PC-3 (cell line): ENCODE results near the gene PPP2R5A.

ENCODE experiments used
- EZH2 ChIP-seq: fragments of 300-600 bp; sonication (generic); IDR thresholded peaks from one replicate; pipeline ENCODE4 v1.6.1; 2017; ENCODE audit warnings: antibody characterized with exemption, mild to moderate bottlenecking, low read length; ENCODE audit not compliant: unreplicated experiment
- EZH2phosphoT487 ChIP-seq: fragments of 300-600 bp; sonication (generic); IDR thresholded peaks from 2 replicates; pipeline ENCODE4 v1.6.1; 2018; ENCODE audit warnings: mild to moderate bottlenecking, antibody characterized with exemption, low read length, borderline replicate concordance
- TF ChIP-seq, protein P1 (sequence below): fragments of 300-600 bp; sonication (generic); conservative IDR thresholded peaks from 2 replicates; pipeline ENCODE4 v1.5.1; 2017; ENCODE audit warnings: antibody characterized with exemption, low read depth, mild to moderate bottlenecking, low read length

DNA sequence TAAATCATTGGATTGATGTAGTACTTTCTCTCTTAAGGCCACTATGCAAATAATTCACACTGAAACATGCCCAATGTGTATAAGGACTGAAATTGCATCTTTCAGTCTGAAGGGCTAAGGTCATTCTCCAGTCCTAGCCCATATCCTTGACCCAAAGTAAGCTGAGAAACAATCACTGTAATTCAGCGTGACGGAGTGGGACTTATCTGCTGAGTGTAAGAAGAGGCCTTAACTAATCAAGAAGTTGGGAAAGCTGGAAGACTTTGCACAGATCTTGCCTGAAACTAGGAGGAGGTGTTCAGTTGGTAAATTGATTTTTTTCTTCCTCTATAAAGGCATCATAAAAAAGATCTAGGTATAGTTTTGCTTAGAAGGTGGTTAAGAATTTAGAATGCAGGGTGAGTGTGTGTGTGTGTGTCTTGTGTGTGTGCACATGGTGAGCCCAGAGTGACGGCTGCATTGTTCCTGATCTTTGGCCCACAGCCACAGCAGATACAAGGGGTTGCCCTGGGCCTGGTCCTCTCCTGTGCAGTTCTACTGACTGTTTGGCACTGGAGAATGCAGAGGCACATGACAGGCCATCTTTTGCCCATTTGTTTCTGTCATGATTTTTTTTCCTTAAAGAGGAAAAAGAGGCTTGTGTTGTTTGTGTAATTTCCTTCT, 13.3 kb upstream of the PPP2R5A start:
- TF ChIP-seq, protein P1, sequence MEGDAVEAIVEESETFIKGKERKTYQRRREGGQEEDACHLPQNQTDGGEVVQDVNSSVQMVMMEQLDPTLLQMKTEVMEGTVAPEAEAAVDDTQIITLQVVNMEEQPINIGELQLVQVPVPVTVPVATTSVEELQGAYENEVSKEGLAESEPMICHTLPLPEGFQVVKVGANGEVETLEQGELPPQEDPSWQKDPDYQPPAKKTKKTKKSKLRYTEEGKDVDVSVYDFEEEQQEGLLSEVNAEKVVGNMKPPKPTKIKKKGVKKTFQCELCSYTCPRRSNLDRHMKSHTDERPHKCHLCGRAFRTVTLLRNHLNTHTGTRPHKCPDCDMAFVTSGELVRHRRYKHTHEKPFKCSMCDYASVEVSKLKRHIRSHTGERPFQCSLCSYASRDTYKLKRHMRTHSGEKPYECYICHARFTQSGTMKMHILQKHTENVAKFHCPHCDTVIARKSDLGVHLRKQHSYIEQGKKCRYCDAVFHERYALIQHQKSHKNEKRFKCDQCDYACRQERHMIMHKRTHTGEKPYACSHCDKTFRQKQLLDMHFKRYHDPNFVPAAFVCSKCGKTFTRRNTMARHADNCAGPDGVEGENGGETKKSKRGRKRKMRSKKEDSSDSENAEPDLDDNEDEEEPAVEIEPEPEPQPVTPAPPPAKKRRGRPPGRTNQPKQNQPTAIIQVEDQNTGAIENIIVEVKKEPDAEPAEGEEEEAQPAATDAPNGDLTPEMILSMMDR = no peak
- no peak for TF ChIP-seq EZH2phosphoT487
- TF ChIP-seq EZH2 = no peak
